NK-92 treated with Interleukin-12 subunit alpha and Interleukin-12 subunit beta, amount 100 ng/mL, for 24 hours (cell line): ENCODE measurements around the gene DGKG.

Source experiments
- DNase-seq: peaks from one replicate; lab custom pipeline; 2025; lab: John Stamatoyannopoulos, UW

Gene DGKG

DNA sequence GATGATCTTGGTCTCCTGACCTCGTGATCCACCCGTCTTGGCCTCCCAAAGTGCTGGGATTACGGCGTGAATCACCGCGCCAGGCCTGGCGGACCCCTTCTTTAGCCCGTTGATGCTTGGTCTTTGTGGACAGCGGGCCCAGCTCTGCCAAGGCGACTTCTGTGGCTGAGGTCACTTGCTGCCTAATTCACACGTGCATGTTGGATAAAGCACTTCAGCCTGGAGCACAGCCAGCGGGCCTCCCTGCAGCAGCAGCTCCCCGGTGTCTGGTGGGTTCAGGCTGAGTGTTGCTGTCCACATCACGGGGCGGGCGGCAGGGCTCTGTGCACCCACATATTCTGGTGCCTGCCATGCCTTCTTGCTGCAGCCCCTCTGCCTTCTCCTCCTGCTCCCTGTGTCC, 88.4 kb downstream of the DGKG start:
- DNase-seq = no peak

DNA sequence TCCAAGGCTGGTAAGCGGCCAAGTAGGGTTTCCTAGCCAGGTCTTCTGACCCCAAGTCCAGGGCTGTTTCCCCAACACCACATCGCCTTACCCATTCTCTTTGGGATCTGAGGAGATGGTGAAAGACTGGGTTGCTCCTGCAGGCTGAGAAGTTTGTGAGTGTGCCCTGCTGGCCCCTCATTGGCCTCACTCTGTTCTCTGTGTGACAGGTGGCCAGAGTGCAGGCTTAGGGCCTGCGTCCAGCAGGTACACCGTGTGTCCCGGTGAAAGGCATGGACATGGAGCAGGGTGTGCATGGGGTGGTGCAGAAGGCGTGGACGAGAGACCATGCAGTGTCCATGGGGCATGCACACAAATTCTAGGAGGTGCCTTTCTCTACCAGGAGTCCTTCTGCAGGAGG, 91.3 kb downstream of the DGKG start:
- DNase-seq = no peak

DNA sequence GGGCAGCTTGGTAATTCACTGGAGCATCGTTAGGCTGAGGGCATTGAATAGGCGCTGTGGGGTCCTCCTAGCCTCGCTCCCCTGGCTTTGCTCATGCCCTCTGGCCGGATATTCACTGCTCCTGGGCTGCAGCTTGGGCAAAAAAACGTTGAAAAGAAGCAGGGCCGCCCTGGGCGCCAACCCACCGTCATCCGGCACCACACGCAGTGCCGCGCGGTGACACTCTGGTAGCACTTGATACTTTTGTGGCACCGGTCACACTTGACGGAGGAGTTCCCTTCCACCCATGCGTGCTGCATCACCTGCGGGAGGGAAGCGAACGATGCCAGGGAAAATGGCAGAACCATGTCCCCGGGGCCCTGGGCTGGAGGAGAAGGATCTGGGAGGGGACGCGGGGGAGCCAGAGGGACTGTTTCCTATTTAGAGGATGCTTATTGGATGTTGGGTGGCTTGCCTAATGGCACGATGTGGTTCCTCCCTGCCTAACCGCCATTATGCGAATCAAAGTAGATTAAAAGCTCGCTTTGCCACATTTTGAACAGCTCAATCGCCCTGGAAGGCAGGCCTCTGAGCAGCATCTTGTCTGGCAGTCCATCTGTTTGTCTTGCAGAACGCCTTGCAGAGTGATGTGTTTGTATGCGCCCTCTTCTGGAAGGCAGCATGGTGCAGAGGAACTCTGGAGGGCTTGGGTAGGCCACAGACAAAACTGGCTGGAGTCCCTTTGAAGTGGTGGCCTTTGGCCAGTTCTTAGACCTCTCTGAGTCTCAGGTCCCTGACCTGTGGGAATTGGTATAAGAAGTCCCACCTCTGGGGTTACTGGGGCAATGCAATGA, 93.2 kb downstream of the DGKG start:
- no peak for DNase-seq

DNA sequence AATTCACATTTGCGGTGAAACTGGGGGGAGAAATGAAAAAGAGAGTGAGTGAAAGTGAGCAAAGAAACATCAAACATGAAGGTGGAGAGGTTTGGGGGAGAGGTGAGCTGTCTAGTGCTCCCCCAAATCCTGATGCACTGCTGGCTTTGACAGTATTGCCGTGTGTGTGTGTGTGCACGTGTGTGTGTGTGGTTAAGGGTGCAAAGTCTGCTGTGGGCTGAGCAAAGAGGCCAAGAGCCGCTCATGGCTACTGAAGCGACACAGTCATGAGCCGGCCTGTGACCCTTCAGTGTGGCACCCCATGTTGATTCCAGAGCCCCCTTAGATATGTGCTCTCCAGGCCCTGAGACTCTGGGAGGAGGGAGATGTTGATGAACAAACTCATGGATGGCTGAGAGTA, 94.3 kb downstream of the DGKG start:
- no peak for DNase-seq

DNA sequence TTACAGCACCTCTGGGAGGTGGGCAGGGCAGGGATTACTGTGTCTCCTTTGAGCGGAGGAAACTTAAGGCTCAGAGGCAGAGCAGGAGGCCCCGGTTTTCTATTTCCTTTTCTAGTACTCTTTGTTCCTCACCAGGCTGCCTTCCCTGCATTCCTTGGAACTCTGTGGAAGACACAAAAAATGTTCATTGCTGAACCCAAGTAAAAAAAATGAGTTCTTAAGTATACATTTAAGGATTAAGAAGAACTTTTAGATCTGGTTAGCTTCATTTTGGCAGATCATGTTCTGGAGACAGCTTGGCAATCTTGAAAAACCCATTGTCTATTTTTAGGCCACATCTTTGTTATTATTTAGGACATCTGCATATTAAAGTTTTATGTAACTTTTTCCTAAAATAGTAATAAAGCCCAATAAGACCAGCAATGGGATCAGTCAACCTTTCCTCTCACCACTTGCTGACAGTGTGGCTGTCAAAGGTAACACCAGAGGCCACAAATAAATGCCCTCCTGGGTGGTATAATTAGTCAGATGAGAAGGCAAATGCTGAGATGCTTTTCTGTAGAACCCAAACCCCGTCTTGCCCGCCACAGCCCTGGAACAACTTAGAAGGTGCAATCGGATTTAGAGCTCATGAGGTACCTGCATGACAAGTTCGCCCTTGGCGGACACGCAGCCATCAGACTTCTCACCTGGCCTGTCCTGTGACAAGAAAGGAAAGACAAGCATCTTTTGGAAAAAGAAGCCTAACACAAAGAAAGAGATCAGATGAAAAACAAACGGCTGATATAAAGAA, 97.2 kb downstream of the DGKG start:
- no peak for DNase-seq

DNA sequence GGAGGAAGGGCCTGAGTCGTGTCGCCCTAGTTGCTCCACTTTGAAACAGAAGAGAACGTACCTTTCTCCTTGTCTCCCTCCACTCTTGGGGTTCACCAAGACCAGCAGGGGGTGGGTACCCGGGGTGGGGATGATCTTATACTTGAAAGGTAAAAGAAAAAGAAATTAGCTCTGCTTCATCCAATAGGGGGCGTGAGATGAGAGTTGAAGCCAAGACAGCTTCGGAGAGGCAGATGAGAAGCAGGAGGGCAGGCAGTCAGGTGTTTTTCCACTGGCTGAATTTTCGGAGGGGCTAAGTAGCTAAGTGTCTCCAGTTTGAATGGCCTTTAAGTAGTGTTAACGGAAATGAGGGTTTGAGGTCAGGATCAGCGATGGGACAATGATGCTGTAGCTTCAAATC, 100.4 kb downstream of the DGKG start:
- no peak for DNase-seq

DNA sequence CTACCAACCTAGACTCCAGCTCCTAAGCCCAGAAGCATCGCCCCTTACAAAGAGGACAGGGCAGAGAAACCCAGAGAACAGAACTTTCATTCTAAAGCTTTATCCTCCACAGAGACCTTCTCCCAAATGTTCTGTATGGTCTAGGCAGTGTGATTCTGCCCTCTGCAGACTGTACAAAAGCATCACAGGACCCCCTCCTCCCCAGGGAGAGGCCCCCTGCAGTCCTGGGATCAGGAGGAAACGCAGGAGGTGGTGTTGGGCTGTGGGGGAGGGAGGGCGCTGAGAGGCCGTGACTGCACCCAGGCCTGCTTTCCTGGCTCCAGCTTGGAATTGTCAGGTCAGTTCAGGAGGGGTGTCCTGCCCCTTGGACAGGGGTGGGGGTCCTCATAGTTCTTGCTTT, 101.3 kb downstream of the DGKG start:
- DNase-seq = no peak

DNA sequence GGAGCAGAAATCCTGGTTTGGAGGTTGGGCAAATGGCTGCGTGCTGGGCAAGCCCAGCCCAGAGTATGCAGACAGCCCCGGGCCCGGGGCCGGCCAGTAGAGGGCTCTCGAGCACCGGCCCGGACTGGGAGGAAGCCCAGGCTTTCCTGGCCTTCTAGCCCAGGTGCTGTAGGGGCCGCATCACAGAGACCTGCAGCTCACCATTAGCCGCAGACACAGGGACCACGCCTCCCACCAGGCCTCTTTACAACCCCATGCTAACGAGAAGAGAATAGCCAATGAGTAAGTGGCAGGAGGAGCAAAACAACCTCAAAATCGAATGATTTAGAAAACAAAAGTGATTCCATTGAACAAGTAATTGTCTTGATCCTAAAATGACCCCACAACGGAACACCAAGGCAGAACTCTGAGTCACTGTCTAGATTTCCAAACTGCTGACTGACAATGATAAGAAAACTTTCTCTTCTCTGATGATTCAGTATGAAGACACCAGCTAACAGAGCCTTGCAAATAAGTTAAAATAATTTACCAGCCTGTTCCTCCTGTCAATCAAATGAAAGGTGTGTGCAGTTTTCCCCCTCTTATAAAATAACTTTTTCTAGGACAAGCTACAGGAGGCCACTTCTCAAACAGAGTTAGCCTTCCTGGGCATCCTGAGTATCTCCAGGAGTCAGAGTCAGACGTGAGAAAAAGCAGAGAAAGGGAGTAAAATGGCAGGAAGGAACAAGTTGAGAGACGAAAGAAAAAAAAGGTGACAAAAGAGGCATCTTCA, 102.2 kb downstream of the DGKG start:
- peak; percentile 15 for DNase-seq

DNA sequence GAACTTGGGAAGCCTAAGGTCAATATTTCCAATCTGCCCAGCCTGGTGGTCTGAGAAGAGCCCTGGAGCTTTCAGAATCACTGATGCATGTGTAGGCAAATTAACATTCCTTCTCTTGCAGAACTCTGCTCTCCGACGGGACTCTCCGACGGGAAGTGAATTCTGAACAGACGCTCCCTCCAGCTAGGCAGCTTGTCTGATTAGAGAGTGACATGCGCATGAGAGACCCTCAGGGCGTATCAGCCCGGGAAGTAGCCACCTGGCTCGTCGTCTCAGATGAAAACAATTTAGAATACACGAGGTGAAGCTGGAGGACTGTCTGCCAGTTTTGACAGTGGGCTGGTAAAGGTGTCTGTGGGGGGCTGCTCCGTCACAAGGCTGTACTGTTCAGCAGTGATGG, 103.1 kb downstream of the DGKG start:
- DNase-seq = no peak

DNA sequence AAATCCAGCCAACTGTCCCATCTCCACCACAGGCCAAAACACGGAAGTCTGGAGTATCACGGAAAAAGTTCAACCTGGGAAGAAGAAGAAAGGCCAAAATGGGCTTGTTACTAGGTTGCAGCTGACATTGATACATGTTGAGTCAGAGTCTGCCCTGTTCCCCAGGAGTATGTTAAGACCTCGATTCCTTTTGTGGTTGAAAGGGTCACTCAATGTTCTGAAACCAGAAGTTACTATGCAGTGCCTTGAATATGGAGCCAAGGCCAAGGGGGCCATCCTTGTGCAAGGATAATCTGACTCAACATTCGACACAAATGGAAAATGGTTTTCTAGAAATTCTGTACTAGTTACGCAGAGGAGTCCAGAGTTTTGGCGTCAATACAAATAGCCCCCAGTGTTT, 104.2 kb downstream of the DGKG start:
- no peak for DNase-seq

DNA sequence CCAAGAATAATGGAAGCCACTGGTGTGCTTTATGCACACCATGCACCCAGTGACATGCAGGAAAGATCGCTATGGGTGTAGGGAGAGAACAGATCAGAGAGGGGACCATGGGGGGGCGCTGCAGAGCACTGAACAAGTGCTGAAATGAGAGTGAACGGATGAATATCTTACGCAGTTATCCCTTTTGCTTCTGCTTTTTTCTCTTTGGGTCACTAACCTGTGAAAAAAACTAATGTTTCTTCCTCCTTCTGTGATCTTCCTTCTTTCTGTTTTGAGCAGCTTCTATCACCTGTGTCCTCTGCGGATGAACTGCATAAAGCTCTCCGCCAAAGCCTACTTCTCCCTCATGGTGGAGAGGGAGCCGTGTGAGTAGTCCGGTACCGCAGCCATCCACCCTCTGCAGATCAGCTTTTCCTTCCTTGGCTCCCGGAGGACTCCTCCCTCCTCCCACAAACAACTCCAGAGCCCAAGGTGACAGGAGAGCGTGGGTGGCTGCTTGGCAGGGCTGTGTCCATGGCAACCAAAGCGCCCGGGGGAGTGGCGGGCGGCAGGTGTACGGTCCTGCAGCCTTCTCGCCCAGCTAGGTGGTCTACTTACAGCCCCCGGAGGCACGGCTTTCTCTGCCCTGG, 106.2 kb downstream of the DGKG start:
- DNase-seq = no peak

DNA sequence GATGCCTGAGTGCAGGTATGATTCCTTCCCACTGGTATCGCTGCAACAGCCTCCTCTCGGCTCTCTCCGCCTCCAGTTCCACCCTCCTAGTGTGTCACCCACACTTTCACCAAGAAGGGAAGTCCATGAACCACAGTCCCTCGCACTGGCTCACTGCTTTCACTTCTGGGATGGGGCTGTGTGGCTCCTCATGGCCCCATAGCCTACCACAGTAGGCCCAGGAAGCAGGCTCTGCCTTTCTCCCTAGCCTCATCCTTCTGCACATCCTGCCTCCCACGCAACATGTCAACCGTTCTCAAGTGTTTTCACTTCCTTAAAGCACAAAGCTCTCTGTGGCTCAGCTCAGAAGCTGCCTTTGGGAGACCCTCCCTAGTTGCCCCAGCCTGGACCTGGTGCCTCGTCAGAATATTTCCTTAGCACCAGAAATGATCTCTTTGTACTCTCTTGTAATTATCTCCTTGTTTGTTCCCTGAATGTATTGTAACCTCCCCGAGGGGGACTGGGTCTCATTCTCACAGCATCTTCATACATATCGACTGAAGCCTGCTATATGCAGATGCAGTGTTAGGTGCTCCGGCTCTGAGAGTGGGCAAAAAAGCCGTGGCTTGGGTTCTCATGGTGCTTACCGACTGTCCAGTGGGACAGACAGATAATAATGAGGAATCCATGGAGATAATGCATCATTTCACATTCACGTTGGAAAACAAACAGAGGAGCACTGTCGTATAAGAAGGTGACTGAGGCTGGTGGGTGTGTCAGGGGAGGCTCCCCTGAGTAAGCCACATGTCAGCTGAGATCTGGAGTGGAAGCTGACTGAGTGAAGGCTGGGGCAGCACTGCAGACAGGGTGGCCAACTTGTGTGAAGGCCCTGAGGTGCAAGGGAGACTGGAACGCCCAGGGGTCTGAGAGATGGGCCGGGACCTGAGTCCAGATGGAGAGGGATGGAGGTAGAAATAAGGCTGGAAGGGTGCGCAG, 107.1 kb downstream of the DGKG start:
- no peak for DNase-seq

DNA sequence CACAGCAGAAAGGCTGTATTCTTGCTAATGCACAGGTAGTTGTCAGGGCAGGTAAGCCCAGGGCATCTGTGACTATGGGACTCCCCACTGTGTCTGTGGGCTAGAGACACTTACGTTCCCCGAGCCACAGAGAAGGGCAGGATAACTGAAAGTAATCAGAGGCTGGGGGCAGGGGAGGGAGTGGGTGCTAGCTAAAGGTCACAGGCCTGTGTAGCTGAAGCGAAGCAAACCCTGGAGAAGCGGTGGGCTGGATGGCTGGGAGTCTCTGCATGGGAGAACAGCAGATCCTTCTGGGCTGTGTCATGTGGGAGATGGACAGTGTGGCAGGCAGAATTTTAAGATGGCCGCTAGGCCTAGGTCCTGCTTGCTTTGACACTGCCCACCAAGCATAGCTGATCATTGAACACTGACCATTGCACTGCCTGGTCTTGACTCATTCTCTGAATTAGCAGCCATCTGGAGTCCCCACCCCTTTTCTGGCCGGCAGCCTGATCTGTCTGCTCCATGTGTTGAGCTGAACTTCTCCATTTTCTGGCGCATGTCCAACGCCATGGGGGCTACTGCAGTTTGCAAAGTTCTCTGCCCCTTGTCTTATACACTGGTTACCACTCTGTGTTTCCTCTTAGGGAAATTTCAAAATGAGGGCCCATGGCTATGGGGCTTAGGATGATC, 110.0 kb downstream of the DGKG start:
- no peak for DNase-seq

DNA sequence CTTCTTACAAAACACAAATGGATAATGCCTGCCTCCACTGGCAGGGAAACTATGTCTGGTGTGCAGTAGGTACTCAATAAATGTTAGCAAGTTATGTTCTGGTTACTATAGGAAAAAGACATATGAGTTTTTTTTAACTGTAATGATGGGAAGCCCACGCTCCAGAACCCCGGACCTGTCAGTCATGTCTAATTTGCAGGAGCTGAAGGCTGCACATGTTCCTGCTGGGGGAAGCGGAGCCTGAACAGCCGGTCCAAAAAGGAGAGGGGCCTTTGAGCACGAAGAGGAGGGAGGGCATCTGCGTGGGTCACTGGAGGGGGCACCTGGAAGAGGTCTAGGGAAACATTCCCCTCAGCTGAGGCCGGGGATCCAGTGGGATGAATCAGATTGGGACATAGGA, 113.2 kb downstream of the DGKG start:
- no peak for DNase-seq

DNA sequence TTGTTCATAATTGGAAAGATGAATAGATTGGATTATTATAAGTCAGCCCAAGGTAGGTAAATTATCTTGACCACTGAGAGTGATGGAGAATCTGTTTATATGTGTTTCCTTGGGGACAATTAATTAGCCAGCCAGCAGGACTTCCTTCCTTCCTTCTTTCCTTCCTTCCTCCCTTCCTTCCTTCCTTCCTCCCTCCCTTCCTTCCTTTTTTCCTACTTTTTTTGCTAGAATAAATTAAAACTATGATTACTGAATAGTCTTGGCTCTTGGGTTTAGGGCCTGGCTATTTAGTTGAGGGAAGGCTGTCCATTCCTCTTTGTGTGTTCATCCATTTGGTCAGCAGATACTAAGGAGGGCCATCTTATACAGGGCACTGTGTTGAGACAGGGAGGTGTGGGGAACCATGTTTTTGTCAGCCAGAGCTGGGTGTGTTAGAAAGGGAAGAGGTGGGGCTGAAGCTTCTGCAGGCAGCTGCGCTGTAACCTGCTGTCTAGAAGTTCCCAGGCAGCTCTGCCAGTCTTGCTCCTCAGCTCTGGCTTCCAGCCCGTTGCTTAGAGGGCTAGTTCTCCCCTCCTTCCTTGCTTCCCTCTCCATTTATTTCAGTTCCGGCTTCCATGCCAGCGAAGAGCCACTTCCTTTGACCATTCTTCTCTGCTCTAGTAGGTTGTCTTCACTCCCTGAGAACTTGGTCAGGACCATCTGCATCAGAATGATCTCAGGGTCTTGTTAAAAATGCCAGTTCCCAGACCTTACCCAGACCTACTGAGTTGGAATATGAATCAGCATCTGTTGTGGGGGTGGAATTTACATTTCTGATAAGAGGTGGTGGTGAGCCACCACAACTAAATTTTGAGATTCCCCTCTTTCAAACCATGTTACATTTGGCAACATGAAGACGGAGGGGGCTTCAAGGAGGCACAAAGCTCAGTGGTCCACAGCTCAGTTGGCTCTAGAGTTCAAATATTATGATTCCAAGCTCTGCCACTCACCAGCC, 113.9 kb downstream of the DGKG start:
- DNase-seq = no peak

DNA sequence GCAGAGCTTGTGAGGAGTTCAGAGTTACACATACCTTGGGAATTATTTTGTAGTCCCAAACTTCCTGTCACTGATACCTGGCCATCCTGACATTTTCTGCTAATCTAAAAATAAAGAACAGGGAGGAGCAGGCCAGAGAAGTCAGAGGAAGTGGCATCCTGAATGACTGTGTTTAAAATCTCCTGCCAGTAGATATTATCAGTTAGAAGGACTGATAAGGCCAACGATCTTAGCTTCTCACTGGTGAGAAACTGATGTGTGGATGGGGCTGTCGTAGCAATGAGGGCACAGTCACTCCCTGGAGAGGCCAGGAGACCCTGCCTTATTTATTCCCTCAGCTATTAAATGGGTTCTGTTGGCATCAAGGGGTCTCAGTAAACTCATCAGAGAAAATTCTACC, 115.1 kb downstream of the DGKG start:
- DNase-seq = no peak

DNA sequence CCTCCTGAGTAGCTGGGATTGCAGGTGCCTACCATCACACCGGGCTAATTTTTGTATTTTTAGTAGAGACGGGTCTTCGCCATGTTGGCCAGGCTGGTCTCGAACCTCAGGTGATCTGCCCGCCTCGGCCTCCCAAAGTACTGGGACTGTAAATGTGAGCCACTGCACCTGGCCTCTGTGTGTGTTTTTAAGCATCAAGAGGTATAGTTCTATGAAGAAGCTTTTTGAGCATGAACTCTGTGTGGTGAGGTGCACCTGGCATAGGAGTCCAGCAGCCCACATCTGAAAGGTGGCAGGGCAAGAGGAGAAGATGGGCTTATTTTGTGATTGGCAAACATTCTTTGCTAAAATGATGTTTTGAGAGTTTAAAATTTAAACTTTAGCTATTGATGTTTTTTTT, 118.0 kb downstream of the DGKG start:
- DNase-seq = no peak

DNA sequence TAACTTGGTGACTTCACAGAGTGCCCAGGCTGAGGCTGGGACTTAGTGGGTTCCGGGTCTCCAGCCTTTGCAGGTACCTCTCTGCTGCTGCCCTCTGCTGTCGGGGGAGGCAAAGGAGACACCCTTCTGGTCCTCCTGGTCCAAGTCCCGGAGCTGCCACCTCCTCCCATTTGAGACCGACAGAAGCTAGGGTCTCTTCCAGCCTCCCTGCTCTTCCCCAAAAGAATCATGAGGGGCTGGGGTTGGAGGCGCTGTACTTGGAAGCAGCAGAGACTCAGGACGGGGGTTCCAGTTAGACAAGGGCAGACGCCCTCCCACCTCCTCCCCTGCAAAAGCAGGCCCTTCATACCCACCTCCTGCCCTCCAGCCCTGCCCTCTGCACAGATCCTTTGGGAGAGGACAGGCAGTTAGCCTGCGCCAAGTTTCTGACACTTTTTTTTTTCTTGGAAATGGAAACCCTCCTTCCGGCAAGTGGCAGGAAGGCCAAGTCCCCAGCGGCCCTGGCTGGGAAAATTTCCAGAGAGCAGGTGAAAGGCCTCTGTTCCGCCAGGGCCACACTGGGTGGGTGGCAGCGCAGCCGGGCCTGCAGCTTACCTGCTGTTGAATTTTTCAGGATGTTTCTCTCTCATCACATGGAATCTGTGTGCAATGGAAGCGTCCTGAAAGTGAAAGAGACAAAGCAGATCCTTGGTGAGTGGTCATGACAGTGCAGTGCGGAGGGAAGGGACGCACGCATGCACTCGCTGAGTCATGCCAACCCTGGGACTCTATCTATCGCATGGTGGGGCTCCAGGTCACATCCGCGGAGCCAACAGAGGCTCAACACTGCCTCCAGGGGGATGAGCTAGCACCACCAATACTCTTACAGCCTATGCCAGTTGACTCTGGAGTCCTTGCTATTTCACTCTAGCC, 119.9 kb downstream of the DGKG start:
- peak; percentile 58 for DNase-seq
